HEK293 (cell line): ENCODE measurements around the gene ARFGAP1.

Experiments used
- ZEB2 ChIP-seq: fragments of 450-650 bp; formaldehyde crosslinking; IDR thresholded peaks from 2 replicates; pipeline ENCODE4 v1.5.1; 2016; ENCODE audit warnings: missing biosample characterization, missing genetic modification characterization
- ZNF274 ChIP-seq, 2 experiments: fragments of 200-500 bp in 1 of 2; fragments of 450-650 bp in 1 of 2; sonication (Bioruptor generic) in 1 of 2; formaldehyde crosslinking in 1 of 2; IDR thresholded peaks; 2 replicates each; pipeline versions ENCODE4 v1.5.1 to v1.6.1; 2014 to 2016; ENCODE audit warnings: borderline replicate concordance in 1 of 2, inconsistent platforms in 1 of 2, low read length in 1 of 2, missing biosample characterization in 1 of 2, missing genetic modification characterization in 1 of 2
- ZNF366 ChIP-seq: fragments of 450-650 bp; formaldehyde crosslinking; conservative IDR thresholded peaks from 2 replicates; pipeline ENCODE4 v1.5.1; 2016; ENCODE audit warnings: missing biosample characterization, missing genetic modification characterization
- ZNF423 ChIP-seq: fragments of 450-650 bp; formaldehyde crosslinking; IDR thresholded peaks from 2 replicates; pipeline ENCODE4 v1.5.1; 2016; ENCODE audit warnings: missing biosample characterization, missing genetic modification characterization
- ZNF558 ChIP-seq: fragments of 450-650 bp; formaldehyde crosslinking; IDR thresholded peaks from 2 replicates; pipeline ENCODE4 v1.5.1; 2016; ENCODE audit warnings: missing biosample characterization, missing genetic modification characterization
- ZNF624 ChIP-seq: fragments of 450-650 bp; formaldehyde crosslinking; IDR thresholded peaks from 2 replicates; pipeline ENCODE4 v1.5.1; 2017; ENCODE audit warnings: missing biosample characterization, missing genetic modification characterization
- ZSCAN23 ChIP-seq: fragments of 450-650 bp; formaldehyde crosslinking; IDR thresholded peaks from 2 replicates; pipeline ENCODE4 v1.5.1; 2016; ENCODE audit warnings: missing biosample characterization, missing genetic modification characterization
- TF ChIP-seq, protein P1 (sequence below): fragments of 450-650 bp; formaldehyde crosslinking; IDR thresholded peaks from 2 replicates; pipeline ENCODE4 v1.5.1; 2017; ENCODE audit warnings: missing biosample characterization, missing genetic modification characterization
- TF ChIP-seq, protein P2 (sequence below): IDR thresholded peaks from 2 replicates; pipeline ENCODE4 v1.6.1; 2011; ENCODE audit warnings: mild to moderate bottlenecking, low read depth, low read length, borderline replicate concordance
- TF ChIP-seq, protein P3 (sequence below): fragments of 450-650 bp; formaldehyde crosslinking; IDR thresholded peaks from 2 replicates; pipeline ENCODE4 v1.5.1; 2016; ENCODE audit warnings: missing biosample characterization, missing genetic modification characterization
- TF ChIP-seq, protein P4 (sequence below): fragments of 450-650 bp; formaldehyde crosslinking; IDR thresholded peaks from 2 replicates; pipeline ENCODE4 v1.5.1; 2016; ENCODE audit warnings: missing biosample characterization, missing genetic modification characterization
- TF ChIP-seq, protein P5 (sequence below): fragments of 450-650 bp; formaldehyde crosslinking; IDR thresholded peaks from 2 replicates; pipeline ENCODE4 v1.5.1; 2016; ENCODE audit warnings: missing biosample characterization, missing genetic modification characterization
- TF ChIP-seq, protein P6 (sequence below): fragments of 450-650 bp; formaldehyde crosslinking; IDR thresholded peaks from 2 replicates; pipeline ENCODE4 v1.5.1; 2016; ENCODE audit warnings: missing biosample characterization, missing genetic modification characterization
- TF ChIP-seq, protein P7 (sequence below): fragments of 450-650 bp; formaldehyde crosslinking; IDR thresholded peaks from 2 replicates; pipeline ENCODE4; 2016; ENCODE audit warnings: missing biosample characterization, missing genetic modification characterization

DNA sequence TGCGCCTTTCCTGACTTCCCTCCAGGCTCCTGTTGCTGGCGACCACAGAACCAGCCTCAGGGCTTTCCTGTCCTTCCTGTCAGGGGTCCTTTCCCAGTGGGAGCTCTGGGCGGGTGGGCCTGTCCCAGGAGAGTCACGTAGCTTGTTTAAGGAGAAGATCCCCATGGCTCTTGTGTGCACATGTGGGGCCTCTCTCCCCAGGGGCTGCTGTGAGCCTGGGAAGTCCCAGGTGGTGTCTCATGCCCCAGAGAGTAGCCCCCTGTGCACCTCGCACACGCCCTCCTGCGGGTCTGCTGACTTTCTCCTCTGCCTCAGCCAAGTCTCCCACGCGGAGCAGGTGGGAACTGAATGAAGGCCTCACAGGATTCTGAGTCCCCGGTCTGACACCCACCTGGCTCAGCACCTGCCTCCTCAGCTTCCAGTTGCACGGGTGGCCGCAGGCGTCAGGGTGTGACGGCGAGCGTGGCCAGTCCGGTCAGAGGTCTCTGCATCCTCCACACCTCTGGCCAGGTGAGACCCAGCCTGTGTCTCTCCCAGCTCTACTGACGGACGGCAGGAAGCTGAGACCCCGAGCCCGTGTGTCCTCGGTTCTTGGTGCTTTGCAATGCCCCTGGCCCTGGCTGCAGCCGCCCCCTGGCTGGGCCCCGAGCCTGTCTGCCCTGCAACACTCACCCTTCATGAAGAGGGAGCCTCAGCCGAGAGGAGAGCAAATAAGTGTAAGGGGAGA lies 12.7 kb upstream of the ARFGAP1 start:
- TF ChIP-seq, protein P1, sequence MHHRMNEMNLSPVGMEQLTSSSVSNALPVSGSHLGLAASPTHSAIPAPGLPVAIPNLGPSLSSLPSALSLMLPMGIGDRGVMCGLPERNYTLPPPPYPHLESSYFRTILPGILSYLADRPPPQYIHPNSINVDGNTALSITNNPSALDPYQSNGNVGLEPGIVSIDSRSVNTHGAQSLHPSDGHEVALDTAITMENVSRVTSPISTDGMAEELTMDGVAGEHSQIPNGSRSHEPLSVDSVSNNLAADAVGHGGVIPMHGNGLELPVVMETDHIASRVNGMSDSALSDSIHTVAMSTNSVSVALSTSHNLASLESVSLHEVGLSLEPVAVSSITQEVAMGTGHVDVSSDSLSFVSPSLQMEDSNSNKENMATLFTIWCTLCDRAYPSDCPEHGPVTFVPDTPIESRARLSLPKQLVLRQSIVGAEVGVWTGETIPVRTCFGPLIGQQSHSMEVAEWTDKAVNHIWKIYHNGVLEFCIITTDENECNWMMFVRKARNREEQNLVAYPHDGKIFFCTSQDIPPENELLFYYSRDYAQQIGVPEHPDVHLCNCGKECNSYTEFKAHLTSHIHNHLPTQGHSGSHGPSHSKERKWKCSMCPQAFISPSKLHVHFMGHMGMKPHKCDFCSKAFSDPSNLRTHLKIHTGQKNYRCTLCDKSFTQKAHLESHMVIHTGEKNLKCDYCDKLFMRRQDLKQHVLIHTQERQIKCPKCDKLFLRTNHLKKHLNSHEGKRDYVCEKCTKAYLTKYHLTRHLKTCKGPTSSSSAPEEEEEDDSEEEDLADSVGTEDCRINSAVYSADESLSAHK (tag by site-specific recombination) = no peak
- TF ChIP-seq ZEB2 (no peak), ZSCAN23 (tag by site-specific recombination) (no peak), ZNF366 (no peak), ZNF423 (tag by site-specific recombination) (no peak), ZNF624 (no peak), ZNF274 (IDR thresholded peaks at IDR 0.05; ENCODE audit: low read length) (no peak), ZNF274 (tag by site-specific recombination; IDR thresholded peaks at IDR 0.05; ENCODE audit: borderline replicate concordance) (no peak), ZNF558 (tag by site-specific recombination) (no peak)
- TF ChIP-seq, protein P2, sequence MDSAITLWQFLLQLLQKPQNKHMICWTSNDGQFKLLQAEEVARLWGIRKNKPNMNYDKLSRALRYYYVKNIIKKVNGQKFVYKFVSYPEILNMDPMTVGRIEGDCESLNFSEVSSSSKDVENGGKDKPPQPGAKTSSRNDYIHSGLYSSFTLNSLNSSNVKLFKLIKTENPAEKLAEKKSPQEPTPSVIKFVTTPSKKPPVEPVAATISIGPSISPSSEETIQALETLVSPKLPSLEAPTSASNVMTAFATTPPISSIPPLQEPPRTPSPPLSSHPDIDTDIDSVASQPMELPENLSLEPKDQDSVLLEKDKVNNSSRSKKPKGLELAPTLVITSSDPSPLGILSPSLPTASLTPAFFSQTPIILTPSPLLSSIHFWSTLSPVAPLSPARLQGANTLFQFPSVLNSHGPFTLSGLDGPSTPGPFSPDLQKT = no peak
- TF ChIP-seq, protein P3, sequence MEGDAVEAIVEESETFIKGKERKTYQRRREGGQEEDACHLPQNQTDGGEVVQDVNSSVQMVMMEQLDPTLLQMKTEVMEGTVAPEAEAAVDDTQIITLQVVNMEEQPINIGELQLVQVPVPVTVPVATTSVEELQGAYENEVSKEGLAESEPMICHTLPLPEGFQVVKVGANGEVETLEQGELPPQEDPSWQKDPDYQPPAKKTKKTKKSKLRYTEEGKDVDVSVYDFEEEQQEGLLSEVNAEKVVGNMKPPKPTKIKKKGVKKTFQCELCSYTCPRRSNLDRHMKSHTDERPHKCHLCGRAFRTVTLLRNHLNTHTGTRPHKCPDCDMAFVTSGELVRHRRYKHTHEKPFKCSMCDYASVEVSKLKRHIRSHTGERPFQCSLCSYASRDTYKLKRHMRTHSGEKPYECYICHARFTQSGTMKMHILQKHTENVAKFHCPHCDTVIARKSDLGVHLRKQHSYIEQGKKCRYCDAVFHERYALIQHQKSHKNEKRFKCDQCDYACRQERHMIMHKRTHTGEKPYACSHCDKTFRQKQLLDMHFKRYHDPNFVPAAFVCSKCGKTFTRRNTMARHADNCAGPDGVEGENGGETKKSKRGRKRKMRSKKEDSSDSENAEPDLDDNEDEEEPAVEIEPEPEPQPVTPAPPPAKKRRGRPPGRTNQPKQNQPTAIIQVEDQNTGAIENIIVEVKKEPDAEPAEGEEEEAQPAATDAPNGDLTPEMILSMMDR (tag by site-specific recombination) = no peak
- TF ChIP-seq, protein P4, sequence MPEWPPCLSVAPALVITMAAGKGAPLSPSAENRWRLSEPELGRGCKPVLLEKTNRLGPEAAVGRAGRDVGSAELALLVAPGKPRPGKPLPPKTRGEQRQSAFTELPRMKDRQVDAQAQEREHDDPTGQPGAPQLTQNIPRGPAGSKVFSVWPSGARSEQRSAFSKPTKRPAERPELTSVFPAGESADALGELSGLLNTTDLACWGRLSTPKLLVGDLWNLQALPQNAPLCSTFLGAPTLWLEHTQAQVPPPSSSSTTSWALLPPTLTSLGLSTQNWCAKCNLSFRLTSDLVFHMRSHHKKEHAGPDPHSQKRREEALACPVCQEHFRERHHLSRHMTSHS (tag by site-specific recombination) = no peak
- TF ChIP-seq, protein P5, sequence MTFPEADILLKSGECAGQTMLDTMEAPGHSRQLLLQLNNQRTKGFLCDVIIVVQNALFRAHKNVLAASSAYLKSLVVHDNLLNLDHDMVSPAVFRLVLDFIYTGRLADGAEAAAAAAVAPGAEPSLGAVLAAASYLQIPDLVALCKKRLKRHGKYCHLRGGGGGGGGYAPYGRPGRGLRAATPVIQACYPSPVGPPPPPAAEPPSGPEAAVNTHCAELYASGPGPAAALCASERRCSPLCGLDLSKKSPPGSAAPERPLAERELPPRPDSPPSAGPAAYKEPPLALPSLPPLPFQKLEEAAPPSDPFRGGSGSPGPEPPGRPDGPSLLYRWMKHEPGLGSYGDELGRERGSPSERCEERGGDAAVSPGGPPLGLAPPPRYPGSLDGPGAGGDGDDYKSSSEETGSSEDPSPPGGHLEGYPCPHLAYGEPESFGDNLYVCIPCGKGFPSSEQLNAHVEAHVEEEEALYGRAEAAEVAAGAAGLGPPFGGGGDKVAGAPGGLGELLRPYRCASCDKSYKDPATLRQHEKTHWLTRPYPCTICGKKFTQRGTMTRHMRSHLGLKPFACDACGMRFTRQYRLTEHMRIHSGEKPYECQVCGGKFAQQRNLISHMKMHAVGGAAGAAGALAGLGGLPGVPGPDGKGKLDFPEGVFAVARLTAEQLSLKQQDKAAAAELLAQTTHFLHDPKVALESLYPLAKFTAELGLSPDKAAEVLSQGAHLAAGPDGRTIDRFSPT (tag by site-specific recombination) = no peak
- TF ChIP-seq, protein P6, sequence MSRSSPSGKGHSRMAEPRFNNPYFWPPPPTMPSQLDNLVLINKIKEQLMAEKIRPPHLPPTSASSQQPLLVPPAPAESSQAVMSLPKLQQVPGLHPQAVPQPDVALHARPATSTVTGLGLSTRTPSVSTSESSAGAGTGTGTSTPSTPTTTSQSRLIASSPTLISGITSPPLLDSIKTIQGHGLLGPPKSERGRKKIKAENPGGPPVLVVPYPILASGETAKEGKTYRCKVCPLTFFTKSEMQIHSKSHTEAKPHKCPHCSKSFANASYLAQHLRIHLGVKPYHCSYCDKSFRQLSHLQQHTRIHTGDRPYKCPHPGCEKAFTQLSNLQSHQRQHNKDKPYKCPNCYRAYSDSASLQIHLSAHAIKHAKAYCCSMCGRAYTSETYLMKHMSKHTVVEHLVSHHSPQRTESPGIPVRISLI = no peak
- TF ChIP-seq, protein P7, sequence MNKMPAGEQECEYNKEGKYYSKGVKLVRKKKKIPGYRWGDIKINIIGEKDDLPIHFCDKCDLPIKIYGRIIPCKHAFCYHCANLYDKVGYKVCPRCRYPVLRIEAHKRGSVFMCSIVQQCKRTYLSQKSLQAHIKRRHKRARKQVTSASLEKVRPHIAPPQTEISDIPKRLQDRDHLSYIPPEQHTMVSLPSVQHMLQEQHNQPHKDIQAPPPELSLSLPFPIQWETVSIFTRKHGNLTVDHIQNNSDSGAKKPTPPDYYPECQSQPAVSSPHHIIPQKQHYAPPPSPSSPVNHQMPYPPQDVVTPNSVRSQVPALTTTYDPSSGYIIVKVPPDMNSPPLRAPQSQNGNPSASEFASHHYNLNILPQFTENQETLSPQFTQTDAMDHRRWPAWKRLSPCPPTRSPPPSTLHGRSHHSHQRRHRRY (tag by site-specific recombination) = no peak
